Measurements from ENCODE around the gene DOK5.
A peak's percentile ranks its signal among the peaks of the same experiment; 100 is the strongest.
"Not testable (repeated sequence)": the region's sequence is repeated elsewhere in the genome, so short reads cannot be mapped to it uniquely, and the experiment has no call there.

Gene DOK5

DNA sequence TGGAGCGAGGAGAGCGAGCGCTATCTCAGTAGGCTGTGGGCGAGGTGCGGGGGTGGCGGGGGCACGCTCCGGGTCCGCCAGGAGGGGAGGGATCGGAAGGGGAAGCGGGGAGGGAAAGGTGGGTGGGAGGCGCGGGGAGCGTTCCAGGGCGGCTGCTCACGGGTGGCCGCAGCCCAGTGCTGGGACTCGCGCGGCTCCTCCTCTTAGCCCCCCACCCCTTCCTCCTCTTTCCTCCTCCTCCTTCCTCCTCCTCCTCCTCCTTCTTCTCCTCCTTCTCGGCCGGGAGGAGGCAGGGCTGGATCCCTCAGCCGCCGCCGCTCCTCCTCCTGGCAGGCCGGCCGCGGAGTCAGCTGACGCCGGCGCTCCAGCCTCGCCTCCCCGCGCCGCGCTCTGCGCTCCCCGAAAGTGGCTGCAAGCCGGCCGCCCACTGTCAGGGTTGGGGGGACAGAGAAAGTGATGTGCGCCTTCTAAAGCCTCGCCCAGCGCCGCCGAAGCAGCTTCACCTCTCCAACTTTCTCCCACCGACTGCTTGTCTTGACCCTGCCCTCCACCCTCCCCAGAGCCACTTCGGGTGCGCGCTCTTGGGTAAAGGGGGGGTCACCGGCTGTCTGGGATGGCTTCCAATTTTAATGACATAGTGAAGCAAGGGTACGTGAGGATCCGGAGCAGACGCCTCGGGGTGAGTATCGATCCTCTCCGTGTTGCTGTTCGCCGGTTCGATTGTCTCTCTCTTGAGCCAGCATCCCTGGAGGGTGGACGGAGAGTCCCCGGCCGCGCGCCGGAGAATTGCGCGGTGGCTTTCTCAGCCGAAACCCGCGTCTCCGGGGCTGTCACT is at the start of gene DOK5:
TSS of gene DOK5 (plus strand) at position 260 of the 835 bp plus-strand sequence. CDS start at position 614, 354 bp downstream.
- DNase-seq, result peak; percentile 77

DNA sequence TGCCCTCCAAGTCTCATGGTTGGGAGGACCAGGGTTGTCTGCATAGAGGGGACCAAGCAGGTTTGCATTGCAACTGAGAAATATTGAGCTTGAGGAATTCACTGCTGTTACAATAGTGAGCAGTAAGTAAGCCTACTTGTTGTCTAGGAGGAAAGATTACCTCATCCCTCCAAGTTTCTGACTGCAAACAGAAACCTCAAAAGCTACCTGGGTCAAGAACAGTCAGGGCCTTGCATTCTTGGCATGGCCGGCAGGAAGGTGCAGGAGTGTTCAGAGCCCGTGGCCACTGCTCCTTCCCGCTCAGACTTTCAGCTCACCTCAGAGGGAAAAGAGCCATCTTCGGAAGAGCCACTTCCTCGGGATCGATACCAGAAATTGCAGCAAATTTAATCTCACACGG is 46.0 kb upstream of the DOK5 start:
- no peak for DNase-seq

DNA sequence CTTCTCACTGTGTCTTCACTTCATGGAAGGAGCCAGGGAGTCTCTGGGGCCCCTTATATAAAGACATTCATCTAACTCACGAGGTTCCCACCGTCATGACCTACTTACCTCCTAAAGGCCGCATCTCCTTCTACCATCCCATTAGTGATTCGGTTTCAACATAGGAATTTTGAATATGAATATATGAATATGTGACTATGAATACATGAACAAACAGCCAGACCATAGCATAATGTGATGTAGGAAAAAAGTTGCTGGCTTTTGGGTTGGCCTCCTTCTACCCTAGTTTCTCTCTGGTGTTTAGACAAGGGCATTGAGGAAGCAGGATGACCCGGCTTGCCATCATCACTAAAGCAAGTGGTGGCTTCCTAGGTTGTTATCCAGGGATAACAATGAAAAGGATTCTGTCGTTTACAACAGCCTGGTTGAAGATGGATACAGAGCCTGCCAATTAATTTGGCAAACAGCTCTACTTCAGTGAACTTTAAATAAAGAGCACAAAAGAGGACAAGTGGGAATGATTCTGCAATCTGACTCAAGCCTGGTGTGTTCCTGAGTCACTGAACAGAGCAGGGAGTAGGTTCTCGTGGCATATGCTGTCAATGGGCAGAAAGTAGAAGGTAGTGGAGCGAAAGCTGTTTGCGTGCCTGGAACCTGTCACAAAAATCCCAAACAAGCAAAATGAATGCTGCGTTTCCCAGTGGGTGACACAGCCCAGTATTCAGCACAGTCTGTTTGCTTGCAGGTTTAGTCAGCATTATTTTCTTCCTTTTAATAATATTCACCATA is 44.0 kb upstream of the DOK5 start:
- no peak for DNase-seq

DNA sequence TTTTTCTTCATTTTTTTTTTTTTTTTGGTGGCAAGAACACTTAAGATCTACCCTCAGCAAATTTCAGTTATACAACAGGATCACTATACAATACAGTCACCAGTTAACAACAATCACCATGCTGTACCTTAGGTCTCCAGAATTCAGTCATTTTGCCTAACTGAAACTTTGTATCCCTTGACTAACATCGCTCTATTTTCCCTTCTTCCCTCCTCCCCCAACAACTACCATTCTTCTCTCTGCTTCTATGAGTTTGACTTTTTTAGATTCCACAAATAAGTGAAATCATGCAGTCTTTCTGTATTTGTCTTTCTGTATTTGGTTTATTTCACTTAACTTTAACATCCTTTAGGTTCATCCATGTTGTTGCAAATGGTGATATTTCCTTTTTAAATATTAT is 42.4 kb upstream of the DOK5 start:
- no peak for DNase-seq

DNA sequence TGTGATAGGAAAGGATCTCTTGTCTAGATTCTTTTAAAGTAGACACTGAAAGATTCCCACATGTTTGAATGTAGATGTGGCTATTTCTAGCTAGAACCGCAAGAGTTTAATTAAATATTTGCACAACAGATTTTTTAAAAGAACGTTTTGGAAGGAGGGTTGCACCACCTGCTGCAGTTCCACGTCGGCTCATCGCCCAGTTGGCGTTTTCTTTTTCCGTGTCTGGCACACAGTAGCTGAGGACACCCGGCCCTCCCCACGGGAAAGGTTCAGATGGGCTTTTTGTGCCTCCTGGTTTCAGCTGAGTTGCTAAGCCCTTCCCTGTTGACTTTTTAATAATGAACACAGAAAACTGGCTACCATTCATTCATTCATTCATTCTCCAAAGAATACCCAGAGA is 41.8 kb upstream of the DOK5 start:
- no peak for DNase-seq

DNA sequence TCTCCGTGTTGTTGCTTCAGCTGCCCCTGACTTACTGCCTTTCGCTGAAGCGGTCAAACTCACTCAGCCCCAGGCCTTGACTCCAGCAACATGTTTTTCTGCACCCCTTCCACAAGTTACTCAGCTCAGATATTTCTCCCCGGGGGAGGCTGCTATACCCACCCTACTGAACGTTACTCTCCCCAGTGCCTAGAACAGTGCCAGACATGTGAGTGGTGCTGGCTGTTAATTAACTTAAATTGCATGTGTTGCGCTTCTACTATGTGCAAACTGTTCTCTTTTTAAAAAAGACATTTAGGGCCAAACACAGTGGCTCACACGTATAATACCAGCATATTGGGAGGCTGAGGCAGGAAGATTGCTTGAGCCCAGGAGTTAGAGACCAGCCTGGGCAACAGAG is 41.2 kb upstream of the DOK5 start:
- DNase-seq, result no peak

DNA sequence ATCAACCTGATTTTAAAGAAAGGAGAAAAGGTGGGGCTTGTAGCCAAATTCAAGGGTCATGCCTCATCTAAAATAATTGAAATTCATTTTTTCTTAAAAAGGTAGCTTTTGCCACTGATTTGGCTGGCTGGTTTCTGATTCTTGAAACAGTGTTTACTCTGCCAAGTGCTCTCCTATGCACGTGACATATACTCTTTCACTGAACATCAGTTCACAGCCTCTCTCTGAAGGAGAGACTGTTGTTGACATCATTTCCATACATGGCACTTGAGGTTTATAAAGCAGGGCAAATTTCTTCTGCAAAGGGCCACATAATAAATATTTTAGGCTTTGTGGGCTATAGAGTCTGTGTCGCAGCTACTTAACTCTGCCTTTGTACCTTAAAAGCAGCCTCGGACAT is 40.4 kb upstream of the DOK5 start:
- no peak for DNase-seq

DNA sequence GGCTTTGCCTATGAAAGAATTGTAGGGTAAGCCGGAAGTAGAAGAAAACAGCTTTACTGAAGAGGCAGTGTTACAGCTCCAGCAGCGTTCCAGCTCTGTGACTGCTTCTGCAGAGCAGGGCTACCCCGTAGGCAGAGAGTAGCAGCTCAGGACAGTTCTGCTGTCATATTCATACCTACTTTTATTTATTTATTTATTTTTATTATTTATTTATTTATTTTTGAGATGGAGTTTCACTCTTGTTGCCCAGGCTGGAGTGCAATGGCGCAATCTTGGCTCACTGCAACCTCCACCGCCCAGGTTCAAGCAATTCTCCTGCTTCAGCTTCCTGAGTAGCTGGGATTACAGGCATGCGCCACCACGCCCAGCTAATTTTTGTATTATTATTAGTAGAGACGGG is 39.0 kb upstream of the DOK5 start:
- not testable (repeated sequence) for DNase-seq

DNA sequence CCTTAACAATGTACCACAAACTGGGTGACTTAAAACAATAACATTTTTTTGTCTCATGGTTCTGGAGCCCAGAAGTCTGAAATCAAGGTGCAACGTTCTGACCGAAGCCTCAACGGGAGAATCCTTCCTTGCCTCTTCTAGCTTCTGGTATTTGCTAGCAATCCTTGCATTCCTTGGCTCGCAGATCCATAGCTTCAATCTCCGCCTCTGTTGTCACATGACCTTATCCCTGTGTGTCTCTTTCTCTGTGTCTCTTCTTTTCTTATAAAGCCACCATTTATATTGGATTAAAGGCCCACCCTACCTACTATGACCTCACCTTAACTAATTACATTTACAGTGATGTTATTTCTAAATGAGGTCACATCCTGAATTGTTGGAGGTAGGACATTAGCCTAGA is 37.2 kb upstream of the DOK5 start:
- peak; percentile 1 for DNase-seq

DNA sequence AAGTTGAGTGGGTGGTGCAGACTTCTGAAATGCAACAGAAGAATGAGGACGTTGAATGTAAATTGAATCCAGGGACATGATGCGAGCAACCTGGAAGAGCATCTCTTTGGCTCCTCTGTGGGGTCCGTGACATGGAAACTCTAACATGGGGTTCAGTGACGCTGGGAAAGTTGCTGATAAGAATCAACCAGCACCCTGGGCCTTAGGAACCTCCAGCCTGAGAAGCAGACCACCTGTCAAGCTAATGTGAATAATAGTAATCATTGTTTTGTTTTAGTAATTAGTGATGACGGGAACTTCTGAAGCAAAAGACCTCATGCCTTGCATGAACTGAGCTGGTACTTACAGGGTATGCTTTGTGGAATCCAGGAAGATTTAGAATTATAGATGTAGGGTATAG is 25.2 kb upstream of the DOK5 start:
- no peak for DNase-seq

DNA sequence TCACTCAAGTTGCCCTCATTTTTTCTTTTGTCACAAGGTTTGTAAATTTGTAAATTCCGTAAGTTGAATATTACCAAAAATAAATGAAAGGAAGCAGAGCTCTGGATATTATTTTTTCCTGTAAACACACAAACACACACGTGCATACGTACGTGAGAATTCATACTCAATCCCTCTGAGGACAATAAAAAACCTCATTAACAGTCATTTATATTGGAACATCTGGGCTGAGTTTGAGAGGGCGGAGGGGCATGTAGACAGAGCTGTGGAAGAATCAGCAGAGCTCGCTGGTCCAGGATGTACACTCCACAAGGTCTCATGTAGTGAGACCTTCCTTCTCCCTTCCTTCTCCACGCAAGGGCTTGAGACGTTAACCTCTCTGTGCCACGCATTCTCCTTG is 24.2 kb upstream of the DOK5 start:
- DNase-seq, result no peak

DNA sequence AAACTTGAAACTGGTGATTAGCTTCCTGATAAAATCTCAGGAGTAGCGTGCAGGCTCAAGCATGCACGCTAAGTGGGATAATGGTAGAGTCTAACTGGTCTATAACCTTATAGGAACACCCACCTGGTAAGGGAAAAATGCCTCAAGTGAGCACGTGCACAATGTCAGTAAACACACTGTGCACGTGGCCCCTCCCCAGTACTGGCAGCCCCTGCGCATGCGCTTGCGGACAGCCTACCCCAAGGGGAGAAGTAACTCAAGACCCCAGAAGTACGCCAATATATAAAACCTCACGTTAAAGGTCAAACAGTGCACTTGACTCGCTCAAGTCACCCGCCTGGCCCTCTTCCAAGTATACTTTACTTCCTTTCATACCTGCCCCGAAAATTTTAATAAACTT is 23.1 kb upstream of the DOK5 start:
- DNase-seq, result no peak

DNA sequence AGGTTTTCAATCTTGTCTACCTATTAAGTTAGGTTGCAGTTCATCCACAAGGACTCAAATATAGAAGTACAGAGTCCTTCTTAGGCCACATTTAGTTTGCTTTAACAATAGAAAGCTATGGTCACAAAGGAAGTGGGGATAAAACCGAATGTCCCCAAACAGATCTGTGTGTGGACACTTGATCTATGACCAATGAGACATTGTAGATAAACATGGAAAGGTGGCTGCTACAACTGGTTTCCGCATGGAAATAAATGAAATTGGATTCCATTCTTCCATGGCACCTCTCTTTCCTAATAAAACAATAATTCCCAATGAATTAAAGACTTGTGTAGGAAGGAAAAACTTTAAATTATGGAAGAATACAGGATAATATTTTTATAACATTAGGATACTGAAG is 20.4 kb upstream of the DOK5 start:
- no peak for DNase-seq

DNA sequence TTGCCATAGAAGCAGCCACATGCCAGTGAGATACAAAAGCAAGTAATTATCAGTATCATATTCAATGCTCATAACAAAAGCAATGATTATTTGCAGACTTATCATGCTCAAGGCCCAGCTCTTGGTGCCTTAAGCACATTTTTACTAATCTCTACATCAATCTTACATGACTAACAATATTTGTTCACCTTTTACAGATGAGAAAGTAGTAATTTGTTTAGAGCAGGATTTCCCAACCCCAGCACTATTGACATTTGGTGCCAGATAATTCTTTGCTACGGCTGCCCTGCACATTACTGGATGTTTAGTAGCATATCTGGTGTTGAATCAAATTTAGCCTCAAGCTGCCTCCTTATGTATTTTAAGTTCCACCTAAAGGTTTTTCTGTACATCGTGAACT is 19.0 kb upstream of the DOK5 start:
- DNase-seq, result no peak

DNA sequence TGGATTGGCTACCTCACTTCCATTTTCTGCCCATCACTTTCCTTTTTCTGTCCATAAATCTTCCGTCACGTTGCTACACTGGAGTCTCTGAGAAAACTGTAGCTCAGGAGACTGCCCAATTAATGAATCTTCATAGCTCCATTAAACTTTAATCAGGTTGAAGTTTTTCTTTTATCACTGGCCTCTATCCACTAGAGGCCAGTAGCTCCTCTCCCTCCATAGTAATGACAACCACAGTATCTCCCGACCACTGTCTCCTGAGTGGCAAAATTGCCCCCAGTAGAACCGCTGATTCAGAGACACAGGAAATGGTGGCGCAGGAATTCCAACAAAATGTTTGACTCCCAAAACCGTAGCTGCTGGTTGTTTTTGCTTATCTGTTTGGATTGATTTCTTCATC is 18.4 kb upstream of the DOK5 start:
- no peak for DNase-seq

DNA sequence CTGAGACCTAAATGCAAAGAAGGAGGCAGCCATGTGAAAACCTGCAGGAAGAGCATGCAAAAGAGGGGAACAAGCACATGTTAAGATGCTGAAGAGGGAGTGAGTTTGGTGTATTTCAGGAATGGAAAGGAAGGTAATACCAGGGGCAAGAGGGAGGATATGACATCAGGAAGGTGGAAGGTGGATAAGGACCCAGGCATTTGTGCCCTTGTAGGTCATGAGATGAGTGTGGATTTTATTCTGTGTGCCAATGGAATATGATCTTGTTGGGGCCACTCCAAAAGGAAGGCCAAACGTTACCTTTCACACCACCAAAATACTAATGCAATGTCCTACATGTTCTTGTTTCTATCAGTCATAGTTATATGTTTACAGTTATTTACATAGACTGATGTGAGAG is 17.2 kb upstream of the DOK5 start:
- DNase-seq, result no peak

DNA sequence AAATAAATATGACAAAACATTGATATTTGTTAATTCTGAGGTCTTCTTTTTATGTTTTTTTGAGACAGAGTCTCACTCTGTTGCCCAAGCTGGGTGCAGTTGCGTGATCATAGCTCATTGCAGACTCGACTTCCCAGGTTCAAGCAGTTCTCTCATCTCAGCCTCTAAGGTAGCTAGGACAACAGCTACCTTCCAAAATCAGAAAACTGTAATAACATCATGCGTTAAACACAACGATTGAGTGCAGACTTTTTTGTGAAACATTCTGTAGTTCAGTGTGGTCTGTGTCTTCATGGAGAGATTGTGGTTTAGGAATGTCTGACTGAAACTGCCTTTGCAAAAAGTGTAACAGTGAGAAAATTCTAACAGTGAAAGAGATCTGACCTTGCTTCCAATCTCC is 16.1 kb upstream of the DOK5 start:
- DNase-seq, result no peak

DNA sequence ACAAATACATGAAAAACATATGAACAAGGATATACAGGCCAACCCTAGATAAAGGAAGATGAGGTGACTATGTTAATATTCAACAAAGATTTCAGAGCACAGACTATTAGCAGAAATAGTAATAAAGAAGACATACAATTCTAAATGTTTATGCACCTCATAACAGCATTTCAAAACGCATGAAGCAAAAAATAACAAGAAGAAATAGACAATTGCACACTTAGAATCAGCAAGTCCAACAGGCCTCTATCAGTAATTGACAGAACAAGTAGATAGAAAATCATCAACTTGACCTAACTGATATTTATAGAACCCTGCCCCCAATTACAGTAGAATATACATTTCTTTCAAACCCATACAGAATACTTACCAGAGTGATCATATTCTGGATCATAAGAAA is 11.4 kb upstream of the DOK5 start:
- DNase-seq, result no peak

DNA sequence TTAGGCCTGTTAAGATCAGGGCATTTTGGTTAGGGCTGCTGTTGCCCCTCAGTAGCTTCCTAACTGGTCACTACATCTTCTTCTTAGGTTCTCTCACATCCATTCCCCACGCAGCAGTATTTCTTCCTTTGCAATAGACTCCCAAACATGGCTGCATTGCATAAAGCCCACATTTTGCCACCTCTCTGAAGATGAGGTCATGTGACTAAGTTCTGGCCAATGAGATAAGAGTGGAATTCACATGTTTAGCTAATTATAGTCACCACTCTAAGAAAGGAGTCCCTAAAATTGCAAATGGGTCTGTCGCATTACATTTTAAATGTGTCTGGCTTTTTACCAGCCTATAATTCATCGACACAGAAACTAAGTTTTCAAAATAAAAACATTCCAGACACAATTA is 9.3 kb upstream of the DOK5 start:
- no peak for DNase-seq

DNA sequence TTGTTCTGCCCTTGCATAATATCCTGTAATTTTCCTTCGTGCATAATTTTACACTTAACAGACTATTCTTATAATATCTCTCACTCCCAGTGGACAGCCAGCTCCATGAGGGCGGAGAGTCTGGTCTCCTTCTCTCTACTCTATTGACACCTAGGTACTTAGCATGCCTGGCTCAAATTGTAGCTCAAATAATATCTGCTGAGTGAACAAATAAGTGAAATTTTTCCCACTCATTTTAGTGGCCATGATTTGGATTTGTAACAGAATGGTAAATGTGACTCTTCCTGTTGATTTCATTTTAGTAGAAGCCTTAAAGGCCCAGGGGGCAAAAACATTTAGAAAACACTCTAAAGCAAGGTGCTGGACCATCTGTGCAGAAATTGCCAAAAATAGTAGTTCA is 7.8 kb upstream of the DOK5 start:
- DNase-seq, result no peak

DNA sequence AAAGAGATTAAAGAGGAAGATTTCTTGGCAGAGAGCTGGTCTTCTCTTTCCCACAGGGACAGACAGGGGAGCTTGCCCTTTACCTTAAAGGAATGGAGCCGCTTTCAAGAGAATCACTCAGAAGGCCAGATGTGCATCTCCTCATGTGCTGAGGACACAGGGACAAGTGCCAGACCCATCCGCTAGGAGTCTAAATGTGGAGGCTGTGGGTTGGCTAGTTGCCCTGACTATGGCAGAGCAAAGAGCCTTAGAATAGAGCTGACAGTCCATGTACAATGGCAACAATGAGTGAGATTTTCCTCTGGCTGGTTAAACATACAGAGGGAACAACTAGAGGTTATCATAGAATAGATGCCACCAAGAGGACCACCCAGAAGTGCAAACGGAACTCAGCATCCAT is 7.3 kb upstream of the DOK5 start:
- DNase-seq, result peak; percentile 43

DNA sequence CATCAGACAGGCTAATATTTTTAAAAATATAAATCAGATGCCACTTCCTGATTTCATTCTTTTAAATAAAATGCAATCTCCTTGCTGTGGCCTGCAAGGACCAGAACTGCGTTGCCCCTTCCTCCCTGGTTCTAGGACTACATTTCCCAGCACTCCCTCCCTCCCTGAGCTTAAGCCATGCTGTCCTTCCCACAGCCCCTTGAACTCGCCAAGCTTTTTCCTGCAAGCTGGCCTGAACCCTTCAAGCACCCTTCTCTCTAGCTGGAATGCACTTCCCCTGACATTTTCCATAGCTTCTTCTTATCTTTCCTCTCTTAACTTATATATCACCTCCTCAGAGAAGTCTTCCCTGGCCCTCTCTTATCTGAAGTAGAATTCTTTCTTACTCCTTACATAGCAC is 6.1 kb upstream of the DOK5 start:
- DNase-seq, result no peak

DNA sequence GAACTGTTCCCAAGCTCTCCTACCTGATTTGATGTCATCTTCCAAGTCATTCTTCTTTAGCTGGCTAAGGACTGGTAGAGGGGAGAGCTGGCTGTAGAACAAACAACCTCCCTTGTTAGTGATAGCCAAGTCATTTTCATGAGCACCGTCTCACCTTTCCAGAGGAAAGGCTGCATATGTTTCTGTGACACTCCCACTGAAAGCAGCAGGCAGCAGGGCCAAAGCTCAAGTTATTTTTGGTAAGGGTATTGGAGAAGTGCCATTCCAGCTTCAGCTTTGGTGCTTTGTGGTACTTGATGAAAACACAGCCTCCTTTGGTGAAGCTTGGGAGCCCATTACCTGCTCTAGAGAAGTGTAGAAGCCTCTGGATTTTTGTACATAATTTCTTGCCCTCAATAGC is 5.4 kb upstream of the DOK5 start:
- no peak for DNase-seq

DNA sequence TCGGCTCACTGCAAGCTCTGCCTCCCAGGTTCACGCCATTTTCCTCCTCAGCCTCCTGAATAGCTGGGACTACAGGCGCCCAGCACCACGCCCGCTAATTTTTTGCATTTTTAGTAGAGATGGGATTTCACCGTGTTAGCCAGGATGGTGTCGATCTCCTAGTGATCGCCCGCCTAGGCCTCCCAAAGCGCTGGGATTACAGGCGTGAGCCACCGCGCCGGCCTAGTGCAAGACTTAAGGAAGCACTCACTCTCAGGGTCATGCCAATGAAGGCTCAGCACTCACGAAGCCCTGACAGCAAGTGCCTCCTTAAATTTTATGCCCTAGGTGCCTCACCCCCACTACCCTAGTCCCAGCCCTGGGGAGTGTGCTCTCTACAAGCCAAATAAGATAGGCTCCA is 4.7 kb upstream of the DOK5 start:
- no peak for DNase-seq

DNA sequence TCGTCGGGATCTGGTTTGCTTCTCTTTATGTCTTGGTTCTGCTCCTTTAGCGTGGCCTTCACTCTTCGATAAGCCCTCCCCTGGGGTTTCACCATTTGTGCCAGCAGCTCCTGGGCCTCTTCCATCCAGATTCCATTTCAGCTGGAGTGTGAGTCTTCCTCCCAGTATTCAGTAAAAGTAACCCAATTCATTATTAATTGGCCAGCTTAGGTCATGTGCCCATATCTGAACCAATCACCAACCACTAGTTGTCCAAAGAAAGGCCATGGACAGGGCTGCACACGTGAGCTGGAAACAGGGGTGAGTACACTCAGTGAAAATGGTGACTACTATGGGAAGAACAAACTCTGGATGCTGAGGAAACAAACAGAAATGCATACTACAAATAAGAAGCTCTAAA is 2.8 kb upstream of the DOK5 start:
- no peak for DNase-seq

All from fibroblast of upper back skin (primary cell).